Urothelium cell line (cell line): Measurements from ENCODE around the gene LMO7.
A peak's percentile ranks its signal among the peaks of the same experiment; 100 is the strongest.
"Not testable (repeated sequence)": the region's sequence is repeated elsewhere in the genome, so short reads cannot be mapped to it uniquely, and the experiment has no call there.

ENCODE experiments used
- DNase-seq: peaks from one replicate; pipeline ENCODE4 v3.0.0; 2011; ENCODE audit warnings: low spot score, mixed read lengths
- FAIRE-seq: peaks from 2 replicates; lab custom pipeline; 2011; peaks lifted over from hg19 to GRCh38; lab: Jason Lieb, UNC

Gene LMO7

GRCh38 chr13:75769141-75769905, 133.2 kb downstream of the LMO7 start:
- no peak for FAIRE-seq

GRCh38 chr13:75770164-75770563, 134.0 kb downstream of the LMO7 start:
- FAIRE-seq (no peak), DNase-seq (no peak)

More at GRCh38 chr13:75769141-75769905, 133.2 kb downstream of the LMO7 start:
- DNase-seq: no peak

- FAIRE-seq (no peak), DNase-seq (no peak)
These were observed 134.5 kb downstream of the LMO7 start for GRCh38 chr13:75770592-75771011.

- no peak for FAIRE-seq
- DNase-seq: no peak
These were observed 135.1 kb downstream of the LMO7 start for GRCh38 chr13:75771226-75771625.

- FAIRE-seq: no peak
- peak; percentile 4 for DNase-seq
These were observed 135.7 kb downstream of the LMO7 start for GRCh38 chr13:75771818-75772217.

DNA sequence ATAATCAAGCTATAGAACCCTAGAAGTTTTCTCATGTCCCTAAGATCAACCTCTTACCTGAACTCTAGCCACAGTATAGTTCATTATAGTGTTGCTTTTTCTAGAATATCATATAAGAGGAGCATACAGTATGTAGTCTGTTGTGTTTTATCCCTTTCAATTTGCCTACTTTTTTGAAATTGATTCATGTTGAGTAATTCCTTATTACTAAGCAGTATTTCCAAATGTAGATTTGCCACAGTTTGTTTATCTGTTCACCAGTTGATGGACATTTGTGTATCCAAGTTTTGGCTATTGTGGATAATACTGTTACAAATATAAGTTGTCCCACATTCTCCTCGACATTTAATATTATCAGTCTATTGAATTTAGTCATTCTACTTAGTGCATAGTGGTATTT, 138.0 kb downstream of the LMO7 start:
- FAIRE-seq (no peak), DNase-seq (no peak)

GRCh38 chr13:75776550-75776949, 140.4 kb downstream of the LMO7 start:
- FAIRE-seq (no peak), DNase-seq (no peak)

- no peak for FAIRE-seq
- DNase-seq: no peak
These were observed 143.3 kb downstream of the LMO7 start for GRCh38 chr13:75779393-75779792.

- not testable (repeated sequence) for FAIRE-seq, DNase-seq
These were observed 144.0 kb downstream of the LMO7 start for GRCh38 chr13:75780103-75780502.

DNA sequence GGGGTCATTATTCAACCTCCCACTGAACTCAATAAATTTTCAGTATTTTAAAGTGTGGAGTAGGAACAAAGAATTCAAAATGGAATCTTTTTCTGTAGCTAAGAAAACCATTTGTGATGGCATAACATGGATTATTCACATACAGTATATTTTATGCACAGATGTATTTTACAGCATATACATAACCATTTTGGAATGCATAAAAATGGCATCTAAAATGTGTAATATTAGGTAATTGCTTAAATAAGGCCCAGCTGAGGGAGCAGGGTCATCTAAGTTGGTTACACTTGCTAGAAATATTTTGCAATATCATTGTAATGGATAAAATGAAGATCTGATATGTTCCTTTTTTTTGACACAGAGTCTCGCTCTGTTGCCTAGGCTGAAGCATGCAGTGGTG, 146.9 kb downstream of the LMO7 start:
- DNase-seq (no peak), FAIRE-seq (no peak)

- no peak for FAIRE-seq
These were observed 147.9 kb downstream of the LMO7 start for GRCh38 chr13:75784003-75784402.

DNA sequence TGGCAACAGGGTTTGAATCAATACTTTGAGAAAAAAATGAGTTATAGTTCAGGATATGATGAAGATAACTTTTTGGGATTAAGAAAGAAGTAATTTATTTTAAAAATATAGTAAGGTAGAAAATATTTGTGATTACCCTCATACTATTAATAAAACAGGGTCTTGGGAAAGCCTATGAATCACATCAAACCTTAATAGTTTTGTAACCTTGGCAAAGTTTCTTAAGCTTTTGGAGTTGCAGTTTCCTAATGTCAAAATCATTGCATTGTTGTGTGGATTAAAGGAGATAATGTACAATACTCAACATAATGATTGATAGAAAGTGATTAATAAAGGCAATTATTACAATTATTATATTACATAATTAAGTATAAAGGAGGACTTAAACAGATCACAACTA, 149.0 kb downstream of the LMO7 start:
- DNase-seq (no peak), FAIRE-seq (no peak)

More at GRCh38 chr13:75784003-75784402, 147.9 kb downstream of the LMO7 start:
- DNase-seq: no peak

- no peak for FAIRE-seq
- DNase-seq: no peak
These were observed 151.3 kb downstream of the LMO7 start for GRCh38 chr13:75787249-75787928.

DNA sequence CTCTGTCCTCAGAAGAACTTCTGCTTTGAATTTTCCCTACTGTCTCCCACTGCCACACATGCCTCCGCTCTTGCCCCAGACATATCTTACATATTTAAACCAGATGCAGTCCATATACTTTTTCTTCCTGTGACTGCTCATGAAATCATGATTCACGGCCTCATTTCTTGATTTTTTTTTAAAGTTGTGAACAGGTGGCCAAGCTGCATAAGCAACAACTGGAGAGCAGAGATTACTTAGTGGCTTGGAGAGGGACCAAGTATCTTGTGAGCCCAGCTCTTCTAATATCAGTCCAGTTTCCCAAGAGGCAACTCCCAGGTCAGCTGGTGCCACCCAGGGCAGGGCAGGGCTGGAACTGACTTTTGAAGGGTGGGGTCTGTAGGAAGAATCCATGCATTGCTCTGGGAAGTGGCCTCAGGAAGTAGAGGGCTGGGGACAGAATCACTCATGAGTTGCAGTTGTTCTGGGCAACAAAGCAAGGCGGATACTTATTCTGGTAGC, 152.4 kb downstream of the LMO7 start:
- FAIRE-seq: no peak
- DNase-seq: no peak

DNA sequence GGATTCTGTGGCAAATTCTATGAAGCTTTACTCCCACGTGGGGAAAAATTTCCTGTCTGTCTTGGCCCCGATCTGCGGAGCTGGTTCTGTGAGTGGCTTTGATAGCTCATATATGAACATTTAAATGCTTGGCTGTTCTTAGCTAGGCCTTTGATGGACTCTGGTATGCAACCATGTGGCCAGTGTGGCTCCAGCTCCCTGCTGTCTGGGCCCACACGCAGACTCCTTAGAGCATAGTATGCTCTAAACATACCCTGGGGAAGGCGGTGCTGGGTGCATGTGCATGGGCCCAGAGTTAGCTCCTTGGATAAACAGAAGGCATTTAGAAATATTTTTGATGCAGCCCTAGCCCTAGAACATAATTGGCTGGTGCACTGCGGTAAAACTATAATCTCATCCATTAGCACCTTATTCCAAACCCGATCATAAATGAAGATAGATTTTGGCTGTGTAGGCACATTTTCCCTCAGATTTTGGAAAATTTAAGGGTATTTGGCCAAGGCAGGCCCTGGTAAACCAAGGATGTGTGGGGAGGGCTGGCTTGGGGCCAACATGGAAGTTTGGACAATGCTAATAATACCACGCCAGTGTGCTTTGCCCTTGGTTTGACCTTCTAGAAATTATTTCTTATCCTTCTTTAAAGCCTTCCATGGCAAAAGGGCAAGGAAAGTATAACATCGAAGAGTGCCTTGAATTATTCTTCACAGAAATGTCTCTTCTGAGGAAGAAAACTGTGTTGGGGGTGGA, 153.5 kb downstream of the LMO7 start:
- FAIRE-seq (no peak), DNase-seq (no peak)

- DNase-seq (no peak), FAIRE-seq (no peak)
These were observed 154.3 kb downstream of the LMO7 start for GRCh38 chr13:75790198-75790970.

GRCh38 chr13:75792526-75793187, 156.5 kb downstream of the LMO7 start:
- FAIRE-seq (no peak), DNase-seq (no peak)

DNA sequence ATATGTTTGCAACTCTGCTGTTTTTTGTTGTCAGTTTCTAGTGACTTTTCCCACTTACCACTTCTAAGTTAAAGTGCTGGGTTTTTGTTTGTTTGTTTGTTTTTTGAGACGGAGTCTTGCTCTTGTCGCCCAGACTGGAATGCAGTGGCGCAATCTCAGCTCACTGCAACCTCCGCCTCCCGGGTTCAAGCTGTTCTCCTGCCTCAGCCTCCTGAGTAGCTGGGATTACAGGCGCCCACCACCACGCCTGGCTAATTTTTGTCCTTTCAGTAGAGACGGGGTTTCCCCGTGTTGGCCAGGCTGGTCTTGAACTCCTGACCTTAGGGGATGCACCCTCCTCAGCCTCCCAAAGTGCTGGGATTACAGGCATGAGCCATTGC, 157.0 kb downstream of the LMO7 start:
- FAIRE-seq, DNase-seq: not testable (repeated sequence)

- no peak for DNase-seq
- FAIRE-seq: no peak
These were observed 158.5 kb downstream of the LMO7 start for GRCh38 chr13:75794663-75795062.

DNA sequence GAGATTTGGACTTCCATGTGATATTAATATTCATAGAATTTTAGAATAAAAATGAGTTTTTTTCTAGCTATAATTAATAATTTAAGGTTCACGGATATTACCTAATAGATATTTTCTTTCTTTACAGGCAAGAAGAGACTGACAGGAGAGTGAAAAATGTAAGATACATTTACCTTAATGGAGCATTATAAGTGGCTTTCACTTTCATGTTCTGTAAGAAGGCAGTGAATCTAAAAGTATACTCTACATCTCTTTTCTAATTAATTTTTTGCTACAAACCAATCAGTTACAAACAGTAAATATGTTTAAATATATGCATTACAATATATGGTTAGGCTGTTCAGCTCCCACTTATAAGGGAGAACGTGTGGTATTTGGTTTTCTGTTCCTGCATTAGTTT, 159.1 kb downstream of the LMO7 start:
- FAIRE-seq (no peak), DNase-seq (no peak)
